Left forelimb (tissue), 1 donor: Measurements from ENCODE around the gene SPA17.

Experiments used
- DNase-seq: peaks from one replicate; pipeline ENCODE4 v3.0.0-alpha.2; 2018; ENCODE audit warnings: low spot score

Gene SPA17

DNA sequence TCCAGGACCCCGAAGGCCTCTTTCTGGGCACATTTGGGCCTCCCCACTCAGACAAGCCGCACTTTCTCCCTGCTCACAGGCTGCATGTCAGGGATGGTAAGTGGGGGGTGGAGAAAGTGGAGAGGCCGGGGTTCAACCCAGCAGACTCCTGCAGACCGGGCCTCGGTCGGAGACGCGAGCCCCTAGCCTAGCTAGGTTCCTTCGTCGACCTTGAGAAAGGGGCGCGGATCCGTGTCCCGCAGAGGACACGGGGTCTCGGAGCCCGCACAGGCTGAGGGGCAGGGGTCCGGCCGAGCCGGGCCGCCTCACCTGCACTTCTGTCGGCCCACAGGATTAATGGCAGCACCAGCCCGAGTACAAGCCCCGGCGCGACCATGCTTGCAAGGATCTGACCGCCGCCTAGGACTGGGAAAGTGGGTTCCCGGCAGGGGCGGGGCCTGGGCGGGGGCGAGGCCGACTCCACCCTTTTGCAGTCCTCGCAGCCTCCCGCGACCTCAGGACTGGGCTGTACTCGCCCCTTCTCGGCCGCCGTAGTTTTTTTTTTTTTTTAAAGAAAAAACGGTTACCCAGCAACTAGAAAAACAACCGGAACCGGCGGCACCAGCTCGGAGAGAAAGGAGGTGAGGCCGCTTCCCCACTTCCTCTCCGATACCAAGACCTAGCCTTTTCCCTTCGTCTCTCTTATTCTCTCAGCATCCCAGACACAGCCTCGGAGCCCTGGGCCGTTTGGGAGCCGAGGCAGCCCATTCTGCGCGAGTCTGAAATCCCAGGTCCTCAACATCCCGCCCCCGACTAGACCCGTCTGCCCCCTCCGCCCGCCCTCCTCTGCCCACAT, at the start of gene SPA17, which contains the start of gene SIAE:
Gene SPA17 (plus strand): TSS at position 572 of the 835 bp plus-strand sequence. CDS start 1,361 bp downstream, outside the sequence.
Gene SIAE (minus strand): TSS at position 407 of the 835 bp plus-strand sequence. CDS start 31 bp downstream, at position 376.
- DNase-seq: peak; percentile 95

- DNase-seq: no peak
These were observed 48.1 kb upstream of the SPA17 start for GRCh38 chr11:124625504-124626168.

DNA sequence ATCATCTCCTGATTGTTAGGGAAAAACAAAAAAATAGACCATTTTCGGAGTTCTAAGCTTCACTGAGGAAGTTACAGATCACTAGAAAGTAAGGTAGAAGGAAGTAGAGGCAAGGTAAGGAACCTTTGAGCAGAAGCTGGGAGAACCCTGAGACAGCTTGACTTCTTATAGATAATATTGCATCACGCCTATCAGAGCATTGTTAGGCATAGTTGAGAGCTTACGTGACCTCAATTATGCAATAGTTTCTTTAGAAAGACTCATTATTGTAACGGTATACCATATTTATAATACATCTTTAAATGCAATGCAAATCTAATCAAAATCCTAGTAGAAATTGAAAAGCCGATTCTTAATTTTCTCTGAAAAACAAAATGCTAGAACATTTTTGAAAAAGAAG, 46.2 kb upstream of the SPA17 start:
- no peak for DNase-seq

- no peak for DNase-seq
These were observed 43.7 kb upstream of the SPA17 start for GRCh38 chr11:124629961-124630360.

DNA sequence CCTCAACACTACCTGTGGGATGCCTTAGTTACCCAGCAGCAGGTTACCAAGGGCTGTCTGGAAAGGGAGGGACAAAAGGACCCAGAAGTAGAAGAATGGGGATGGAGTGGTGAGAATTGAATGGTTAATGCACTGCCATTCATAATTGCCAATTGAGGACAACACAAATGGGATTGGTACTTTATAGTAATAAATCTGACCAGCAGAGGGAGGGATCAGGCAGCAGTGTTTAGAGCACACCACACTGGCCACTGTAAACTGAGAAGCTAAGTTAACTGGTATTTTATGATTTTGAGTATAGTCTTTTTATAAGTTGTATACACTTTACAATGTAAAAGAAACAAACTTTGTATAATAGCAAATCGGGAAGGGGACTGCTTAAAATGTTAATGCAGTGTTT, 40.3 kb upstream of the SPA17 start:
- DNase-seq: no peak

DNA sequence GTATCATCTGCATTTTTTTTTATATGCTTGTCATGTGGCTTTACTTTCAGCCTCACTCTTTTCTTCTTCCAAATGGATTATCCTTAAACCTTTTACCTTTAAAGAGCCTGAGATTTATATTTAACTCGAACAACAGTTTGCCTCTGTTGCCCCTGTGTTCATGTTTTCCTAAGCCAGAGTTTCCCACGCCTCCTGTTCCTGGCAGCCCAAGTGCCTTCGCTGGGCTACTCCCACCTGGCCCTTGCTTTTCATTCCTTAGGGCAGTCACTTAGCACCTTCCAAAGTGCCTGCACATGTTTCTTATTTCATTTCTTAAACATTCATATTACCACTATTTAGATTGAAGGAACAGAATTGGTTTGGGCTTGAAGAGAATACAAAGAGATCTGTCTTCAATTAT, 37.8 kb upstream of the SPA17 start:
- DNase-seq: no peak

DNA sequence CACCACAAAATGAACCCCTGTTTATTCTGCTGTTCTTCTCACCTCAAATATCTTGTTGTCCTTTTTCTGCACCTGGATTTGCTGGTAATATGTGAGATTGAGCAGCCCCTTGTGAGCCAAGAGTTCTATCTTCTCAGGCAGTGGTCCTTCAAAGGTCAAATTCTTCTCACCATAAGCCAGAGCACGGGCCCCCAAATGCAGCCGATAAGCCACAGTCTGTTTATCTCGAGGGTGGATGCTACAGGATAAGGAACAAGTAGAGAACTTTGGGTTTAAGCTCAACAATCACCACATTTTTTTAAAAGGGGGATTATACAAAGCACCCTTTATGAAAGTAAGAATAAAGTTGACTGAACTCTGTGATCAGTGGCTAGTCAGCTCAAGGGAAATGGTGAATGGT, 35.2 kb upstream of the SPA17 start:
- DNase-seq: no peak

DNA sequence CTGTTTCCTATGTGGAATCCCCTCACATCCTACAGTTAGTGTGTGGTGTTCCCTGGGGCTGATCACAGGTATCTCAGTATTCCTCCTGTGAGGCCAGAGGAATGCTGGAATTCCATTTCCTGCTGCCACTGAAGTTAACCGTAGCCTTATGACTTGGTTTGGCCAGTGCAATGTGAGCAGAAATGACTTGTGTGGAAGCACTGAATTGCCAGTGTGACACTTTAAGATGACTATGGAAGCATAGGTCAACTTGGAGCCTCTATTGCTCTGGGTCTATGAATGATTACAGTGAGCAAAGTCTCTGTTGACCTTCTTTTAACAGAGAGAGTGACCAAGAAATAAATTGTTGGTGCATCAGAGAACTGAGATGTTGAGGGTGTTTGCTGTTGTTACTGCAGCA, 34.5 kb upstream of the SPA17 start:
- DNase-seq: no peak

GRCh38 chr11:124640666-124641065, 33.0 kb upstream of the SPA17 start:
- DNase-seq: no peak

DNA sequence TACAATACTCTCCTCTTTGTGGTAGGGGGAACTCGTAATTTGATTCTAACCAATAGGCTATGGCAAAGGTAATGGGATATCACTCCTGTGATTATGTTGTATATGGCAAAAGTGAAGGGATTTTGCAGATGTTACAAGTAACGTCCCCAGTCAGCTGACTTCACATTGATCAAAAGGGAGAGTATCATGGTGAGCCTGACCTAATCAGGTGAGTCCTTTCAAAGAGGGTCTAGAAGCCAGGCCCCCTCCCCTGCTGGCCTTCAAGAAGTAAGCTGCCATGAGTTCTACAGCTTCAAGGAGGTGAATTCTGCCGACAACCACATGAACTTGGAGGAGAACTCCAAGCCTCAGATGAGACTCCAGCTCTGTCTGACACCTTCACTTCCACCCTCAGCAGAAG, 31.1 kb upstream of the SPA17 start:
- DNase-seq: no peak

DNA sequence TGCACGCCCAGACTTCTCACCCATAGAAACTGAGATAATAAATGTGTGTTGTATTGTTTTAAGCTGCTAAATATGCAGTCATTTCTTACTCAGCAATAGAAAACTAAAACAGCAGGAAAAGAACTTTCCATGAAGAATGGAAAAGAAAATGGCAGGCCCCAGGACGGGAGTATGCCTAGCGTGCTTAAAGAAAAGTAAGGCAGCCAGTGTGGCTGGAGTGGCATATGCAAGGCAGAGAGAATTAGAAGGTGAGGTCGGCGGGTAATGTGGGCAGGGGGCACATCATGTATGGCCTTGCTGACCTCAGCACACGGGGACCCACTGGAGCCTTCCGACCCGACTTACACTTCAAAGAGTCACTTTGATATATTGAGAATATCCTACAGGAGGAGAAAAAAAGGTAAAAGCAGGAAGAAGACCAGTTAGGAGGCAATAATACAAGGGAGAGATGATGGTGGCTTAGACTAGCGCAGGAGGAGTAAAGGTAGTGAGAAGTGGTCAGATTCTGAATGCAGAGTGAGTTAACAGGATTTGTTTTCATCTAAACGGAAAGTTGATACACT, 30.6 kb upstream of the SPA17 start:
- DNase-seq: no peak

DNA sequence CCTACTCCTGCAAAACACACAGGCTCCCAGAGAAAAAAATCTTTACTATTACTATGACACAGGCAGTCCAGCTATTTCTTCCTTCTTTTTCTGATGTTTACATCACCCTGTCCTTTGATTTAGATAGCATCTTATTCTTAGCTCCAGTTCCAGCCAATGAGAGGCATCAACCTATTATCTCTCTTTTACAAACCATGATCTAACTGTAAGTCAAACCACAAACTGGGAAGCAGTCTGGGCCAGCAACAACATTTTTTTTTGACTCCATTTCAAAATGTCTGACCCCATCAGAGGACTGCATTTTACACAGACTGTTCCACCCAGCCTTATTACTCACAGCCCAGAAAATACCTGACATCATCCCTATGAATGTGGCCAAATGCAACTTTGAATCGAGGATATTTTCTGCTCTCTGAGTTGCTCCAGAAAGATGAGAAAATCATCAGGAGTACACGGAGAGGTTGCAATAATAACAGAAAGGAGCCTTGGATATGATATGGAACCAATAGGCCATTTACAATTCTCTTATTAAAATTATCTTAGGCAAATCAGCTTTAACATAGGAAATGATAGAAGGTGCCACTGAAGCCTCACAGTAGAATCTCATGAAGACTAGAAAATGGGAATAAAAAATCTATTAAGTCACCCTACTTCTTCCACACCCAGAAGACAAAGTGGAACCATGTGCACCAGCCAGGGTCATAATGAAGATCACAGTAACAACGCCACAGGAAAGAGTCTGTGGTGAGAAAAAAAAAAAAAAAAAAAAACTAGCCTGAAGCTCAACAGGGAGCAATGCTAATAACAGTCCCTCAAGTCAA, 29.9 kb upstream of the SPA17 start:
- no peak for DNase-seq

DNA sequence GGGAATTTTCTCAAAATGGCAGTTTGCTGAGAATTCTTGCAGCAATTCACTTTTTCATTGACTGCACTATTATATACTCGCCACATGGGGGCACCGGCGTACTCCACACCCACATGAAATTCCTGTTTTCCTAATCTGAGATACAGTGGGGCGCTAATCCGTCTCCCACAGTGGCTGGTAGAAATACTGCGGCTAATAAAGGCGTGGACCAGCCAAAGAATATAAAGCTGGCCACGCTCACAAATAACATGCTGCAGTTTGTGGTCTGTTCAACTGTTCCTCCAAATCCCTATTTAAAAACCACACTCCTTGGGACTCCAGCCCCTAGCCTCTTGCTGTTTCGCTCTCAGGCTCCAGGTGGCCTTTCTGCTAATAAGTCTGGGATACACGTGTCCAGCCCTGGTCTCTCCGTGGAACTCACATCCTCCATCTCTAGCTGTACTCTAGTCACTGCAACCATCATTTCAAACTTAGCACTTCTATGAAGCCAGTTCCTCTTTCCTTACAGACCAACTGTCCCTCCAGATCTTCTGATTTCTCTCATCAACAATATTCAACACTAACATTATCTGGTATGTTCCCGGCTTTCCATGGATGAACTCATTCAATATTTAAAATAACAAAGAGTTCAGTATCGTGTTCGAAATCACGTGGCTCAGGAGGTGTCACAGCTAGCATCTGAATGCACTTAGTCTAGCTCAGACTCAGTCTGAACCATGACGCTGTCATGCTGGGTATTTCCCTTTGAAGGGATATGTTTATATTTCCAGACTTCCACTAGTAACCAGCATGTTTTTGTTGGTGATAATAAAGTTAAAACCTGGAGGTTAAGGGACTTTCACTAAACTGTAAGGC, 29.1 kb upstream of the SPA17 start:
- DNase-seq: peak; percentile 69

DNA sequence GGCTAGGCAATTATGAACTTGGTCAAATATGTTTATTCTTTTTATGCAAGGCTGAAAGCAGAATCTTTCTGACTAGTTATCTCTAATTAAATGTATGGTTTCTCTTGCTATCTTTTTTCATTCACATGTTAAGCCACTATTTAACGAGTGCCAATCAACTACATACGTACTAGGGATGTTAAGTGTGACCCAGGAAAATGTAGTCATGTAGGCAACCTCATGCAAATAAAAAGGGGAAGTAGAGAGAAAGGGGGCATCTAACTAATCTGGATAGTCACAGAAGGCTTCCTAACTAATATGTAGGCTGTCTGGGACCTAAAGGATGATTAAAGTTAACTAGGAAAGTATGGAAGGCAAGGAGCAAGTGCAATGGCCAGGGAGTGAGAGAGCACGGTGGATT, 27.6 kb upstream of the SPA17 start:
- DNase-seq: no peak

DNA sequence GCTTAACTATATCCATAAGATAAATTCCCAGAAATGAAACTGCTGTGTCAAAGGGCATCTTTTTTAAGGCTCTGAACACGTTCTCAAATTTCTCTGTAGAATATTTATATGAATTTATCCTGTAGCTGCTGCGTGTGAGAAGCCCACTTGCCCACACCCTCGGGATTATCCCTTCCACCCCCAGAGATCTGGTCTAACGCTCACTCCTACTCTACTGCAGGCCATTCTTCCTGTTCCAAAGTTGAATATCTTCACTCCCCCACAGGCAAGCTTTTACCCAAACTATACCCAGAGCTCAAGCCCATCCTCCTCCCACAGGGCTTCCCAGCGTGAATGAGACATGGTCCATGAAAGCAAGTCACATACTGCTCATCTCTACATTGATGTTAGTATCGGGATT, 25.1 kb upstream of the SPA17 start:
- DNase-seq: no peak

GRCh38 chr11:124656774-124657630, 16.7 kb upstream of the SPA17 start:
- DNase-seq: no peak

GRCh38 chr11:124657904-124658303, 15.8 kb upstream of the SPA17 start:
- DNase-seq: no peak

DNA sequence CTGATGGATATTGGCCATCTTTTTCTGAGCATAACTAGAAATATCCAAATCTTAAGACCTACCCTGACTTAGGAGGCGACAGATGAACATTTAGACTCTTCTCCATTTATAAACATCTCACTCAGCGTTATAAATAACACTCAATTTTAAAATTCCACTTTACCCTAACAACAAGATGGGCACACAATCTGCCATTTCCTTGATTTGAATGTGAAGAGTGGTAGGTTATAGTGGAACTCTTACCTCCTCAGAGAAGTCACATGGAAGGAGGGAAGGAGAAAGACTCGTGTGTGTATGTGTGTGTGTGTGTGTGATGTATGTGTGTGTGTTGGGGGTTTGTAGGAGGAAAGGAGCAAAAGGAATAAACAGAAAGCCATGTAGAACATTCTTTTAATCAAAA, 15.2 kb upstream of the SPA17 start:
- DNase-seq: no peak

GRCh38 chr11:124658986-124659385, 14.7 kb upstream of the SPA17 start:
- DNase-seq: no peak

DNA sequence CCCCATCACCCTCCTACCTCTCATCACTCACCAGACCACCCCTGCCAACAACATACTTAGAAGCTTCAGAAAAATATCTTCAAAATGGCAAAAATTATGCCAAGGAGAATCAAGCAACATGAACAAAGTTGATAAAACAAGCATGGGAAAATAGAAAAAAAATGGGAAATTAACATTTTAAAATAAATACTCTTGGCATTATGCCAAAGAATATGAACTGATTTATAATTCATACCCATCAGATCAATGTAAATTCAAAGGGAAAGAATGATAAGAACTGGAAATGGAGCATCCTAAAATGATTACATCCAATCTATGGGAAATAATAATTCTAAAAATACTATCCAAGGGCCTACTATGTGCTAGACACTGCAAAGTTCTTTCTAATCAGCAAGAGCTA, 12.2 kb upstream of the SPA17 start:
- DNase-seq: no peak
